ENCODE measurements around the gene LRBA.

LRBA gene

GRCh38 chr4:150229520-150229919 is 785.6 kb downstream of the LRBA start:
- Histone ChIP-seq H3K9me3 (ENCODE audit: control insufficient read depth in 2 of 2, low read length in 2 of 2) (no peaks in the 10 kb centered on the region), H3K27me3 (ENCODE audit: control insufficient read depth in 2 of 2, insufficient read depth in 2 of 2, low read length in 2 of 2) (no peaks in the 10 kb centered on the region), H3K4me1 (ENCODE audit: control insufficient read depth in 2 of 2, insufficient read depth in 2 of 2, low read length in 2 of 2) (no peaks in the 10 kb centered on the region), H3K36me3 (ENCODE audit: control insufficient read depth in 2 of 2, insufficient read depth in 2 of 2, low read length in 2 of 2) (no peaks in the 10 kb centered on the region), H3K27ac (ENCODE audit: low read depth in 2 of 2, low read length in 2 of 2) (no peak overlapping the region), H3K4me3 (ENCODE audit: low read length in 2 of 2) (no peak overlapping the region), H3K9ac (ENCODE audit: low read depth in 1 of 2, low read length in 2 of 2) (no peak overlapping the region)

DNA sequence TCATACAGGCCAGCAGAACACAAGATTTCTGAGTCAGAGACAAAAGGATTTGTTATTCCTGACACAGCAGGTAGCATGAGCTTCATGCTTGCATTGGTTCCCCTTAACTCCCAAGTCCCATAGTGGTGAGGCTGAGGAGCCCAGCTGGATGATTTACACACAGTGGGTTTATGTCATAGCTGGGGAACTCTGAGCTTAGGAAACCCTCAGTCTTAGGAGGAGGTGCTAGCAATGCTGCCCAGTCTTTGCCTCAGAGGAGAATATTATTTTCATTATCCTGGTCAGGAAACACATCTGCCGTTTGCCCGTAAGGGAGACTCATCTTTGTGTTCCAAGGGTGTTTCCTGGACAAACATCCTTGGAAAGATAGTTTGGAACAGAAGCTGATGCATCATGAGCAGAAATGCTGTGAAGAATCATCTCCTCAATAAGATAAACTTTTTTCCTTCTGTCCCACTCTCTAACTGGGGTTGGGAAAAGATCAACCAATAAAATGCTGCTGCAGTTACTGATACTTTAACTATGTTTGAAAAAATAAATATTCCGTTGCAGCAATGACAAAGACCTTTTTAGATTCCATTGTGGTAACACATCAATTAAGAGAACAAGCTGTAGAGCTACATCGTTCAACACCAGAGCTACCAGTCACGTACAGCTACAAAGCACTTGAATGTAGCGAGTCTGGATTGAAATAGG is 790.0 kb downstream of the LRBA start:
- Histone ChIP-seq H3K36me3 (ENCODE audit: control insufficient read depth in 2 of 2, insufficient read depth in 2 of 2, low read length in 2 of 2) (no peaks in the 10 kb centered on the region), H3K4me1 (ENCODE audit: control insufficient read depth in 2 of 2, insufficient read depth in 2 of 2, low read length in 2 of 2) (no peaks in the 10 kb centered on the region), H3K27me3 (ENCODE audit: control insufficient read depth in 2 of 2, insufficient read depth in 2 of 2, low read length in 2 of 2) (no peaks in the 10 kb centered on the region), H3K9me3 (ENCODE audit: control insufficient read depth in 2 of 2, low read length in 2 of 2) (no peaks in the 10 kb centered on the region), H3K27ac (ENCODE audit: low read depth in 2 of 2, low read length in 2 of 2) (peak overlapping the region in 1 of 2 donors; percentile 12), H3K4me3 (ENCODE audit: low read length in 2 of 2) (no peak overlapping the region), H3K9ac (ENCODE audit: low read depth in 1 of 2, low read length in 2 of 2) (no peak overlapping the region)

DNA sequence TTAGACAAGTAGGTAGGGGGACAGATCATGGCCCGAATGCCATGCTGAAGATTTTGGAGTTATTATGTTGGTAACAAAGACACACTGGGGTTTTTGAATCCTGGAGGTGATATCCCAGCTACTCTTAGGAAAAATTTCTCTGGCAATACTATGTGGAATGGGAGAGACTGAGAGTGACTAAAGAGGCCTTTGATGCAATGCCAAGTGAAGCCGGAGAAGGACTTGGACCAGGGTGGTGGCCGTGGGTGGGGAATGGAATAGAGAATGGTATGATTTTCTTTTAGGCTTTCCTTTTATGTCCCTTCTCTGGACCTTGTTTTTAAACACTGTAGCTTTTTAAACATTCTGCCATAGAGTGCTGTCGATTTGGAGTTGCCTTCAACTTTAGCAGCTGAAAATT is 795.2 kb downstream of the LRBA start:
- Histone ChIP-seq H3K4me1 (ENCODE audit: control insufficient read depth in 2 of 2, insufficient read depth in 2 of 2, low read length in 2 of 2) (no peaks in the 10 kb centered on the region), H3K4me3 (ENCODE audit: low read length in 2 of 2) (no peak overlapping the region), H3K36me3 (ENCODE audit: control insufficient read depth in 2 of 2, insufficient read depth in 2 of 2, low read length in 2 of 2) (no peaks in the 10 kb centered on the region), H3K27ac (ENCODE audit: low read depth in 2 of 2, low read length in 2 of 2) (no peak overlapping the region), H3K27me3 (ENCODE audit: control insufficient read depth in 2 of 2, insufficient read depth in 2 of 2, low read length in 2 of 2) (no peaks in the 10 kb centered on the region), H3K9me3 (ENCODE audit: control insufficient read depth in 2 of 2, low read length in 2 of 2) (no peaks in the 10 kb centered on the region), H3K9ac (ENCODE audit: low read depth in 1 of 2, low read length in 2 of 2) (no peak overlapping the region)

- Histone ChIP-seq H3K9ac (ENCODE audit: low read depth in 1 of 2, low read length in 2 of 2) (no peak overlapping the region), H3K27ac (ENCODE audit: low read depth in 2 of 2, low read length in 2 of 2) (no peak overlapping the region), H3K27me3 (ENCODE audit: control insufficient read depth in 2 of 2, insufficient read depth in 2 of 2, low read length in 2 of 2) (no peaks in the 10 kb centered on the region), H3K4me3 (ENCODE audit: low read length in 2 of 2) (no peak overlapping the region), H3K36me3 (ENCODE audit: control insufficient read depth in 2 of 2, insufficient read depth in 2 of 2, low read length in 2 of 2) (no peaks in the 10 kb centered on the region), H3K4me1 (ENCODE audit: control insufficient read depth in 2 of 2, insufficient read depth in 2 of 2, low read length in 2 of 2) (no peaks in the 10 kb centered on the region), H3K9me3 (ENCODE audit: control insufficient read depth in 2 of 2, low read length in 2 of 2) (no peaks in the 10 kb centered on the region)
Measured at GRCh38 chr4:150218447-150218846, 796.6 kb downstream of the LRBA start.

- Histone ChIP-seq H3K4me1 (ENCODE audit: control insufficient read depth in 2 of 2, insufficient read depth in 2 of 2, low read length in 2 of 2) (no peaks in the 10 kb centered on the region), H3K36me3 (ENCODE audit: control insufficient read depth in 2 of 2, insufficient read depth in 2 of 2, low read length in 2 of 2) (no peaks in the 10 kb centered on the region), H3K9ac (ENCODE audit: low read depth in 1 of 2, low read length in 2 of 2) (no peak overlapping the region), H3K27ac (ENCODE audit: low read depth in 2 of 2, low read length in 2 of 2) (no peak overlapping the region), H3K27me3 (ENCODE audit: control insufficient read depth in 2 of 2, insufficient read depth in 2 of 2, low read length in 2 of 2) (no peaks in the 10 kb centered on the region), H3K4me3 (ENCODE audit: low read length in 2 of 2) (no peak overlapping the region), H3K9me3 (ENCODE audit: control insufficient read depth in 2 of 2, low read length in 2 of 2) (no peaks in the 10 kb centered on the region)
Measured at GRCh38 chr4:150217808-150218207, 797.3 kb downstream of the LRBA start.

DNA sequence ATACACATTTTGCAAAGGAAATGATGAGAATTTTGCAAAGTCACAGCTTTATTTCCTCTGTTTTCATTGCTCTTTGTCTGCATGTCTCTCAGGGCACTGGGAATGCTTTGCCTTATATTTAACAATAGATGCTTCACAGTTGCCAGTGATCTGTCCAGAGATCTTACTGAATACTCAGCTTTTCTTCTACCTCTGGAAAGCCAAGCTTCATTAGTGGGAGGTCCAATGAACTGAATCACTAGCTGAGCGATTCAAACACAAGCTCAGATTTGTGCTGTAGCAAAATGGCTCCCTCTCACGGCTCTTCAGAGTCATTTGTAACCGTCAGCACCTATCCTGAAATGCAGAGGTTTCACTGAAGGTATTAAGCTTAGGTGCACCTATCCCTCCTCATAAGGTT is 797.9 kb downstream of the LRBA start:
- H3K9me3 ChIP-seq (ENCODE audit: control insufficient read depth in 2 of 2, low read length in 2 of 2) = no peaks in the 10 kb centered on the region
- H3K27ac ChIP-seq (ENCODE audit: low read depth in 2 of 2, low read length in 2 of 2) = no peak overlapping the region
- no peaks in the 10 kb centered on the region for H3K4me1 ChIP-seq (ENCODE audit: control insufficient read depth in 2 of 2, insufficient read depth in 2 of 2, low read length in 2 of 2)
- no peaks in the 10 kb centered on the region for H3K27me3 ChIP-seq (ENCODE audit: control insufficient read depth in 2 of 2, insufficient read depth in 2 of 2, low read length in 2 of 2)
- H3K4me3 ChIP-seq (ENCODE audit: low read length in 2 of 2) = no peak overlapping the region
- no peaks in the 10 kb centered on the region for H3K36me3 ChIP-seq (ENCODE audit: control insufficient read depth in 2 of 2, insufficient read depth in 2 of 2, low read length in 2 of 2)
- H3K9ac ChIP-seq (ENCODE audit: low read depth in 1 of 2, low read length in 2 of 2) = no peak overlapping the region

GRCh38 chr4:150216726-150217125 is 798.4 kb downstream of the LRBA start:
- Histone ChIP-seq H3K9ac (ENCODE audit: low read depth in 1 of 2, low read length in 2 of 2) (no peak overlapping the region), H3K36me3 (ENCODE audit: control insufficient read depth in 2 of 2, insufficient read depth in 2 of 2, low read length in 2 of 2) (no peaks in the 10 kb centered on the region), H3K4me3 (ENCODE audit: low read length in 2 of 2) (no peak overlapping the region), H3K9me3 (ENCODE audit: control insufficient read depth in 2 of 2, low read length in 2 of 2) (no peaks in the 10 kb centered on the region), H3K4me1 (ENCODE audit: control insufficient read depth in 2 of 2, insufficient read depth in 2 of 2, low read length in 2 of 2) (no peaks in the 10 kb centered on the region), H3K27ac (ENCODE audit: low read depth in 2 of 2, low read length in 2 of 2) (no peak overlapping the region), H3K27me3 (ENCODE audit: control insufficient read depth in 2 of 2, insufficient read depth in 2 of 2, low read length in 2 of 2) (no peaks in the 10 kb centered on the region)

- Histone ChIP-seq H3K4me1 (ENCODE audit: control insufficient read depth in 2 of 2, insufficient read depth in 2 of 2, low read length in 2 of 2) (no peaks in the 10 kb centered on the region), H3K36me3 (ENCODE audit: control insufficient read depth in 2 of 2, insufficient read depth in 2 of 2, low read length in 2 of 2) (no peaks in the 10 kb centered on the region), H3K9ac (ENCODE audit: low read depth in 1 of 2, low read length in 2 of 2) (no peak overlapping the region), H3K27me3 (ENCODE audit: control insufficient read depth in 2 of 2, insufficient read depth in 2 of 2, low read length in 2 of 2) (no peaks in the 10 kb centered on the region), H3K9me3 (ENCODE audit: control insufficient read depth in 2 of 2, low read length in 2 of 2) (no peaks in the 10 kb centered on the region), H3K4me3 (ENCODE audit: low read length in 2 of 2) (no peak overlapping the region), H3K27ac (ENCODE audit: low read depth in 2 of 2, low read length in 2 of 2) (no peak overlapping the region)
Measured at GRCh38 chr4:150215601-150216000, 799.5 kb downstream of the LRBA start.
